ENCODE results near the gene PAM16.

PAM16 gene

DNA sequence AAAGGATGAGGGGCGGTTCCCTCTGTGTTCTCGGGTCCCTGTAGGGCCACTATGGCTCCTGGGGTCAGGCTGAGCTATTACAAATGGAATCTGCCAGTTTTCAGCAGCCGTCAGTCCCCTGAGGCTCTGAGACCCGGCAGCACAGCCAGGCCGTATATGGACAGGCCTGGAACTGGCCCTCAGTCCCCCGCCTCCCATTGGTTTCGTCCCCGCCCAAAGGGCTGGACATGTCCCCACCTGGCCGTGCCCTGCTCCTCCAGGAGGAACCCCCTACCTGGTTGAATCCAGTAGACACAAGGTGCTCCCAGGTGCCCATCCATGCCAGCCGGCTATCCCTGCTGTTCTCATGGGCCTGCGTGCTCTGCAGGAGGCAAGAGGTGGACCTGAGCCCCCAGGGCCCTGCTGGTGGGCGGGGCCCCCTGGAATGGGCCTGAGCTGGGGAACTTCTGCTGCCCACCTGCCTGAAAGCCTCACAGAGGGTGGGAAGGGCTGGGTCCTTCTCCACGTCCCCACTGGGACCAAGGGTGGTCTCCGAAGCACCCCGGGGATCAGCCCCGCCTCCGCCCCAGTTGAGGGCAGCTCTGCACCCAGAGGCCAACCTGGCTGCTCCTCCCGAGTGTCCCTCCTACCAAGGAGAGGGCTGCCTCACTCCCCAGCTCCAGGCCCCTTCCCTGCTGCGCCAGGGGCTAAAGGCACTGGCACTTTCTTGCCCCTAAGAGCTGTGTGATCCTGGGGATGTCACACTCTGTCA lies 37.3 kb upstream of the PAM16 start:
- Histone ChIP-seq H3K4me2 (ENCODE audit: low read length) (no peak overlapping the region), H3K4me3 (ENCODE audit: low read length) (no peak overlapping the region), H3K36me3 (ENCODE audit: insufficient read depth, low read length) (peaks cover 15% of the 10 kb centered on the region), H3K4me1 (ENCODE audit: control insufficient read depth, insufficient read depth, low read length) (peaks cover 37% of the 10 kb centered on the region), H3K9ac (ENCODE audit: low read depth, low read length) (no peak overlapping the region), H3K27me3 (ENCODE audit: control insufficient read depth, insufficient read depth, low read length) (no peaks in the 10 kb centered on the region), H3K9me3 (replicated peaks; ENCODE audit: low read length) (no peaks in the 10 kb centered on the region)

DNA sequence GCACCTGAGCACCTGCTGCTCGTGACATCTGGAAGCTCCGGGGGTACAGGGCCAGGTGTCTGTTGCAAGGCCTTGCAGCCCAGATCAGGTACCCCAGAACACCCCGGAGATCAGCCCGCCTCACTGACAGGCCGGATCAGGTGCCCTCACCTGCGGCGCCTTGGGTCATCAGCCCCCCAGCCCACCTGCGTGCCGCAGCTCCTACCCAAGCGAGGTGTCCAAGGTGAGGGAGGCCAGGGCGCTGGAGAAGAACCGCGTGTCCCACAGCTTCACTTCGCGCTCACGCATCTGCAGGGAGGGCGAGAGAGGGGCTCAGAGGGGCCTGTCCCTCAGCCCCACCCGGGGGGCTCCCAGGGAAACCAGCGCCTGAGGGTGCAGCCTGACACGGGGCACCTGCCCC lies 36.7 kb upstream of the PAM16 start:
- H3K36me3 ChIP-seq (ENCODE audit: insufficient read depth, low read length): peaks cover 18% of the 10 kb centered on the region
- no peak overlapping the region for H3K9ac ChIP-seq (ENCODE audit: low read depth, low read length)
- H3K27me3 ChIP-seq (ENCODE audit: control insufficient read depth, insufficient read depth, low read length): no peaks in the 10 kb centered on the region
- H3K4me2 ChIP-seq (ENCODE audit: low read length): no peak overlapping the region
- no peak overlapping the region for H3K4me3 ChIP-seq (ENCODE audit: low read length)
- H3K4me1 ChIP-seq (ENCODE audit: control insufficient read depth, insufficient read depth, low read length): peaks cover 31% of the 10 kb centered on the region
- no peaks in the 10 kb centered on the region for H3K9me3 ChIP-seq (replicated peaks; ENCODE audit: low read length)

DNA sequence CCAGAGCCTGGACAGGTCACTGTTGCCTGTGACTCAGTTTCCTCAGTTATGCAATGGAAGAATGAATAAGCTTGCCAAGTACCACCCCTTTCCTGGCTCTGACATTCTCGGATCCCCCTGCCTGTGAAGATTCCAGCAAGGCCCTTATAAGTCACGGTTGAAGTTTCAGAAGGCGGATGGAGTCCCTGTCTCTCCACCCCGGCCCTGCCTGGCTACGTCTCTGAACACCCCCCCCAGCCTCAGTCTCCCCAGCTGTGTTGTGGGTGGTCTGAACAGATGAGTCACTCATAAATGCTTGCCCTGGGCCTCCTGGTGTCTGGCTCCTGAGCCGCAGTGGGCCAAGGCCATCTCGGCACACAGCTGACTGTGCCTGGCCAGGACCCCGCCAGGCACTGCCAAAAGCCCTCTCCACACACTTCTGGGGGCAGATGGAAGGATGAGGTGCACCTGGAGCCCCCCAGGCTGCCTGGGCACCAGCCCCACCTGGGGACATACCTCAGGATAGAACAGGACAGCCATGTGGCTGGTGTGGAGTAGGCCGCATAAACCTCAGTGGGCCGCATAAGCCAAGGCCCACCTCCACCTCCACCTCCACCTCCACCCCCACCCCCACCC lies 35.9 kb upstream of the PAM16 start:
- Histone ChIP-seq H3K4me1 (ENCODE audit: control insufficient read depth, insufficient read depth, low read length) (peaks cover 24% of the 10 kb centered on the region), H3K4me3 (ENCODE audit: low read length) (no peak overlapping the region)

DNA sequence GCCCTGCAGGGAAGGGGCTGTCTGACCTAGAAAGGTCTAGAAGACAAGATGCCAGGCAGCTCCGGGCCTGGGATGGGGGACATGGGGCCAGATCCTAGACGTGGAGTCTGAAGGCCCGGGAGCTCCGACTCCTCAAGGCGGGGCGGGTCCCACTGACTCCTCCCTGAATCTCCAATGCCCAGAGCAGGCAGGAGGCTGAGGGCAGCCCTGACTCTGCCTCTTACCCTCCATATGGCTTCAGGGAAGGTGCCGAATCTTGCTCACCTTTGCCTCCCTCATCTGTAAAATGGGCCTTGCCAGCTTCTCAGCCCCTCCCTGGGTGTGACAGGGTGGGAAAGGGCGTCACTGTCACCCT lies 35.3 kb upstream of the PAM16 start:
- H3K4me2 ChIP-seq (ENCODE audit: low read length): no peak overlapping the region
- peaks cover 31% of the 10 kb centered on the region for H3K36me3 ChIP-seq (ENCODE audit: insufficient read depth, low read length)
- no peaks in the 10 kb centered on the region for H3K9me3 ChIP-seq (replicated peaks; ENCODE audit: low read length)
- no peak overlapping the region for H3K9ac ChIP-seq (ENCODE audit: low read depth, low read length)
- peaks cover 24% of the 10 kb centered on the region for H3K4me1 ChIP-seq (ENCODE audit: control insufficient read depth, insufficient read depth, low read length)
- no peak overlapping the region for H3K4me3 ChIP-seq (ENCODE audit: low read length)
- no peaks in the 10 kb centered on the region for H3K27me3 ChIP-seq (ENCODE audit: control insufficient read depth, insufficient read depth, low read length)

More for the DNA sequence above, 35.9 kb upstream of the PAM16 start:
- Histone ChIP-seq H3K9me3 (replicated peaks; ENCODE audit: low read length) (no peaks in the 10 kb centered on the region), H3K36me3 (ENCODE audit: insufficient read depth, low read length) (peaks cover 25% of the 10 kb centered on the region), H3K27me3 (ENCODE audit: control insufficient read depth, insufficient read depth, low read length) (no peaks in the 10 kb centered on the region), H3K4me2 (ENCODE audit: low read length) (no peak overlapping the region), H3K9ac (ENCODE audit: low read depth, low read length) (no peak overlapping the region)

DNA sequence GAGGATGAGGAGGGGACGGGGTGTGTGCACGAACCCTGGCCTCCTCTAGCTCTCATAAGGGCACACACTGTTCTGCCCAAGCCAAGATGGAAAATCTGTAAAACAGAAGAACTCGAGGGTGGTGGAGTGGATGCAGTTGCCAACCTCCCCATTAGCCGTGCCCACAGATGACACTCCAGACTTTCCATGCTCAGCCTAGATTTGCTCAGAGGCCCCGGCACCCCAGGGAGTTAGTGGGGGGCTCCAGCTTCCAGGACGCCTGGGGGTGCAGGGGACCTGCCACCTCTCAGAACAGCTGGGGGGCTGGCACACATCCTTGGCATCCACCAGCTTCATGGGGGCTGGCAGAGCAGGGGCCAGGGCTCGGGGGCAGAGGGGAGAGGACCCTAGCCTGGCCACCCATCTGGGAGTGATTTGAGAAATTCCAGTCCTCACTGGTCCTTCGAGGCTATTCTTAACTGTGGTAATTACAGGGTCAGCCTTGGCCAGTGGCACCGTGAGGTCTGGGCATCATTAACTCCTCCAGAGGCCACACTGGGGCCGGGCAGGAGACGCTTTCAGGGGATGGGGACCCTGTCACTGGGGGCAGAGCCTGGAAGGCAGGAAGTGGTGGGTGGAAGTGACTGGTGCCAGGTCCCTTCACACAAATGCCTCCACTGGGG lies 34.8 kb upstream of the PAM16 start:
- Histone ChIP-seq H3K4me3 (ENCODE audit: low read length) (no peak overlapping the region), H3K9me3 (replicated peaks; ENCODE audit: low read length) (no peaks in the 10 kb centered on the region), H3K4me1 (ENCODE audit: control insufficient read depth, insufficient read depth, low read length) (peaks cover 28% of the 10 kb centered on the region), H3K36me3 (ENCODE audit: insufficient read depth, low read length) (peaks cover 36% of the 10 kb centered on the region), H3K9ac (ENCODE audit: low read depth, low read length) (no peak overlapping the region), H3K4me2 (ENCODE audit: low read length) (no peak overlapping the region), H3K27me3 (ENCODE audit: control insufficient read depth, insufficient read depth, low read length) (no peaks in the 10 kb centered on the region)

DNA sequence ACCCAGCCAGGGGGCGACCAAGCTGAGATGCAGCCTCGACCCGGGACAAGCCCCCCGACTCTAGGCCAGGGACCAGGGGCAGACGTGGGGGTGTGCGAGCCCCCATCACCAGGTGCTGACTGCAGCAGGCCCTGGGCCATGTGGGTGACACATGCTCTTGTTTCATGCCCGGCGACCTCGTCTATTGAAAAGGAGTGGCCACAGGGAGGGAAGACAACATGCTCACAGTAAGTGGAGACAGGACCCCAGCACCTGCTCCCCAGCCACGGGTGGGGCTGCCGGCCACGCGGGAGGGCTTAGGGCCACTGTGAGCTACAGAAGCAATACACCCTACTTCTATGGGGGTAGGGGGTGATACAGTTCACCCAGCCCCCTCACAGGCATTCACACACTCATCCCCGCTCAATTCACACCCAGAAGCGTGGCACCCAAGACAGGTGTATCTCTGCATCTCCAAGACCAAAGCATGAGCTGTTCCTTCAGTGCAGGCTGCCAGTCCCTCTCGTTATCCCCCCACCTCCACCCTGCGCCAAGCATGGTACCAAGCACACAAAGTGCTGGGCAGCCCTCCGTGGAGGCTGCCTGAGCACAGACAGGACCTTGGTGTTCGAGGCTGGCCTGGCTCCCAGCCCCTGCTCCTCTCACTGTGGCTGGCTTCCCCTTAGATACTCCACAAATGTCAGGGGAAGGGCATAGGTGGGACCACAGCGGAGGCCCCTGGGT lies 34.1 kb upstream of the PAM16 start:
- Histone ChIP-seq H3K9me3 (replicated peaks; ENCODE audit: low read length) (no peaks in the 10 kb centered on the region), H3K9ac (ENCODE audit: low read depth, low read length) (no peak overlapping the region), H3K4me2 (ENCODE audit: low read length) (no peak overlapping the region), H3K36me3 (ENCODE audit: insufficient read depth, low read length) (peaks cover 34% of the 10 kb centered on the region), H3K4me1 (ENCODE audit: control insufficient read depth, insufficient read depth, low read length) (peaks cover 35% of the 10 kb centered on the region), H3K4me3 (ENCODE audit: low read length) (no peak overlapping the region), H3K27me3 (ENCODE audit: control insufficient read depth, insufficient read depth, low read length) (no peaks in the 10 kb centered on the region)

DNA sequence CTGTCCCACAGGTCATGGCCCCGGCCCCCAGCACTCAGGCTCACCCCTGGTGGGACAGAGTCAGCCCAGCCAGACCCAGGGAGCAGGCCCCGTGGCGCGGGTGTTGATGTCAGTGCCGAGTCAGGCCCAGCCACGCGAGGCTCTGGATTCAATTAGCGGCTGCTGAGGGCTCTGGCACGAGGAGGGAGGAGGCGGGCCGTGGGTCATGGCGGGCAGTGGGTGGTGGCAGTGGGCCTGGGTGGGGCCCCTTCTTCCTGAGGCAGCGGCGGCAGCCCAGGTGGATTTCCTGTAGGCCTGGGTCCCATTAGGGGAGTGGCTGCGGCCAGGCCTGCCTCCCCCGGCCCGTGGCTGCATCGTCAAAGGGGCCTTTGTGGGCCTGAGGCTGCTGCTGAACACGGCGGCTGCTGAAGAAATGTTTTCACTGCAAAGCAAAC lies 33.4 kb upstream of the PAM16 start:
- Histone ChIP-seq H3K9ac (ENCODE audit: low read depth, low read length) (no peak overlapping the region), H3K36me3 (ENCODE audit: insufficient read depth, low read length) (peaks cover 33% of the 10 kb centered on the region), H3K4me1 (ENCODE audit: control insufficient read depth, insufficient read depth, low read length) (peaks cover 37% of the 10 kb centered on the region), H3K4me3 (ENCODE audit: low read length) (no peak overlapping the region), H3K27me3 (ENCODE audit: control insufficient read depth, insufficient read depth, low read length) (no peaks in the 10 kb centered on the region), H3K4me2 (ENCODE audit: low read length) (no peak overlapping the region), H3K9me3 (replicated peaks; ENCODE audit: low read length) (no peaks in the 10 kb centered on the region)

DNA sequence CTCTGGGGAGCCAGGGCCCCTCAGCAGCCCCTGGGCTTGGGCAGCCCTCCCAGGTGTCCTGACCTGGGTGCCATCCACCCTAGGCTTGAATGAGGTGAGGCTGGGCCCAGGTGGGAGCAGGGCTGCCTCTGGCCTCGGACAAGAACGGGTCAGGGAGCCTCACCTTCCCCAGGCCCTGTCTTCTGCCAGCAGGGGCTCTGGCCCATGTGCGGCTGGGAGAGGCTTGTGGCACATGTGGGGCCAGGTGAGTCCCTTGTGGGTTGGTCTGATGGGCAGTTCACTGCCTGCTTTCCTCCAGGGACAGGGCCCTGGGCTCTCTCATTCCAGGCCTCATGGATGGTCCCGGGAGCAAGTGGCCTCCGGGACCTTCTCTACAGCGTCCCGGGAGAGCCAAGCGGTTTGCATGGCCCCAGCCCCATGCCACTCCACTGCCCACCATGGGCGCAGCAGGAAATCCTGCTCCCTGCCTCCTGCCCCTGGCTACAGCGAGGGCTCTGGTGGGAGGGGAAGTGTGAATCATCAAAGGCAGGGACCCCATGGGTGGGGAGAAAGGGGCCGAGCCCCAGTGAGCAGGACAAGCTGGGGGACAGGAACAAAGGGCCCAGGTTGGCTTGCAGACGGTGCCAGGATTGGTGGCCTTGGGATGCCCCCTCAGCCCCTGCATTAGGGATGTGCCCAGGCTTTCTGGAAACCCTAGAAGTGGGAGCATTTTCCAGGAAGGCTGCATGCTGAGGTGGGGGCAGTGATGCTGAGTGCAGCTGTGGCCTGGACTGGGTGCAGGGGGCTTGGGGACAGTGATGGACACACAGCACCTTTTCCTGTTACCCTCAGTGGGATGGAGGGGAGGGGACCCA lies 32.7 kb upstream of the PAM16 start:
- Histone ChIP-seq H3K36me3 (ENCODE audit: insufficient read depth, low read length) (peaks cover 33% of the 10 kb centered on the region), H3K9ac (ENCODE audit: low read depth, low read length) (no peak overlapping the region), H3K9me3 (replicated peaks; ENCODE audit: low read length) (no peaks in the 10 kb centered on the region)

DNA sequence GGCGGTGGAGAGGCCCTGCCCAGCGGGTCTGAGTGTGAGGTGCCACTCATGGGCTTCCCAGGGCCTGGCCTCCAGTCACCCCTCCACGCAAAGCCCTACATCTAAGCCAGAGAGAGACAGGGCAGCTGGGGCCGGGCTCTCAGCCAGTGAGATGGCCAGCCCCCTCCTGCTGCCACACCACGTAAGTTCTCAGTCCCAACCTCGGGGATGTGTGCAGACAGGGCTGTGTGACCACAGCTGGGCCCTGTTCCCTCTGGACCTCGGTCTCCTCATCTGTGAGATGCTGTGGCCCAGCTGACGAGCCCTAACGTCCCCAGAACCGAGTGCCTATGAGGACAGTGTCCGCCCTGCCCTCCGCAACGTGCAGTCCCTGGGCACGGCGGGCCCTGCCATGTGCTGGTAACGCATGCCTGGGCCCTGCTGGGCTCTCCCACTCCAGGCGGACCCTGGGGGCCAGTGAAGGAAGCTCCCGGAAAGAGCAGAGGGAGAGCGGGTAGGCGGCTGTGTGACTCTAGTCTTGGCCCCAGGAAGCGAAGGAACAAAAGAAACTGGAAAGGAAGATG lies 31.8 kb upstream of the PAM16 start:
- Histone ChIP-seq H3K4me3 (ENCODE audit: low read length) (no peak overlapping the region), H3K9me3 (replicated peaks; ENCODE audit: low read length) (no peaks in the 10 kb centered on the region), H3K27me3 (ENCODE audit: control insufficient read depth, insufficient read depth, low read length) (no peaks in the 10 kb centered on the region), H3K9ac (ENCODE audit: low read depth, low read length) (no peak overlapping the region), H3K4me2 (ENCODE audit: low read length) (no peak overlapping the region), H3K4me1 (ENCODE audit: control insufficient read depth, insufficient read depth, low read length) (peaks cover 43% of the 10 kb centered on the region), H3K36me3 (ENCODE audit: insufficient read depth, low read length) (peaks cover 35% of the 10 kb centered on the region)

More for the DNA sequence above, 32.7 kb upstream of the PAM16 start:
- Histone ChIP-seq H3K4me2 (ENCODE audit: low read length) (no peak overlapping the region), H3K4me1 (ENCODE audit: control insufficient read depth, insufficient read depth, low read length) (peaks cover 38% of the 10 kb centered on the region), H3K4me3 (ENCODE audit: low read length) (no peak overlapping the region), H3K27me3 (ENCODE audit: control insufficient read depth, insufficient read depth, low read length) (no peaks in the 10 kb centered on the region)

DNA sequence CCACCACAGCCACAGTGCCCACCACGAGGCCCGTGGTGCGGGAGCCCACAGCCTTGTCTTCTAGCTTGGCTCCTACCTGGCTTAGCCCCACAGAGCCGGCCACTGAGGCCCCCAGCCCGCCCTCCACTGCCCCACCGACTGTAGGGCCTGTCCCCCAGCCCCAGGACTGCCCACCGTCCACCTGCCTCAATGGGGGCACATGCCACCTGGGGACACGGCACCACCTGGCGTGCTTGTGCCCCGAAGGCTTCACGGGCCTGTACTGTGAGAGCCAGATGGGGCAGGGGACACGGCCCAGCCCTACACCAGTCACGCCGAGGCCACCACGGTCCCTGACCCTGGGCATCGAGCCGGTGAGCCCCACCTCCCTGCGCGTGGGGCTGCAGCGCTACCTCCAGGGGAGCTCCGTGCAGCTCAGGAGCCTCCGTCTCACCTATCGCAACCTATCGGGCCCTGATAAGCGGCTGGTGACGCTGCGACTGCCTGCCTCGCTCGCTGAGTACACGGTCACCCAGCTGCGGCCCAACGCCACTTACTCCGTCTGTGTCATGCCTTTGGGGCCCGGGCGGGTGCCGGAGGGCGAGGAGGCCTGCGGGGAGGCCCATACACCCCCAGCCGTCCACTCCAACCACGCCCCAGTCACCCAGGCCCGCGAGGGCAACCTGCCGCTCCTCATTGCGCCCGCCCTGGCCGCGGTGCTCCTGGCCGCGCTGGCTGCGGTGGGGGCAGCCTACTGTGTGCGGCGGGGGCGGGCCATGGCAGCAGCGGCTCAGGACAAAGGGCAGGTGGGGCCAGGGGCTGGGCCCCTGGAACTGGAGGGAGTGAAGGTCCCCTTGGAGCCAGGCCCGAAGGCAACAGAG lies 31.0 kb upstream of the PAM16 start:
- H3K4me1 ChIP-seq (ENCODE audit: control insufficient read depth, insufficient read depth, low read length): peaks cover 45% of the 10 kb centered on the region
- H3K4me3 ChIP-seq (ENCODE audit: low read length): no peak overlapping the region
- H3K36me3 ChIP-seq (ENCODE audit: insufficient read depth, low read length): peaks cover 37% of the 10 kb centered on the region
- H3K9me3 ChIP-seq (replicated peaks; ENCODE audit: low read length): no peaks in the 10 kb centered on the region
- no peaks in the 10 kb centered on the region for H3K27me3 ChIP-seq (ENCODE audit: control insufficient read depth, insufficient read depth, low read length)
- no peak overlapping the region for H3K9ac ChIP-seq (ENCODE audit: low read depth, low read length)
- no peak overlapping the region for H3K4me2 ChIP-seq (ENCODE audit: low read length)

Data from skeletal muscle satellite cell (primary cell).